Ovary (tissue), 3 donors: ENCODE data around the gene TNFRSF4.

Experiments used
- CTCF ChIP-seq, 3 donors: fragments of 450-650 bp in 2 of 3; fragments of 200-600 bp in 1 of 3; IDR thresholded peaks; one replicate each; pipeline versions ENCODE4 v1.5.1 to v1.8.0; 2016 to 2022; ENCODE audit warnings: antibody characterized with exemption in 3 of 3, mild to moderate bottlenecking in 1 of 3
- POLR2A ChIP-seq: fragments of 450-650 bp; IDR thresholded peaks from one replicate; pipeline ENCODE4 v1.6.1; 2017; ENCODE audit warnings: antibody characterized with exemption, mild to moderate bottlenecking, moderate library complexity
- donor health status: DM: no; HTN: no; CAD: no.

DNA sequence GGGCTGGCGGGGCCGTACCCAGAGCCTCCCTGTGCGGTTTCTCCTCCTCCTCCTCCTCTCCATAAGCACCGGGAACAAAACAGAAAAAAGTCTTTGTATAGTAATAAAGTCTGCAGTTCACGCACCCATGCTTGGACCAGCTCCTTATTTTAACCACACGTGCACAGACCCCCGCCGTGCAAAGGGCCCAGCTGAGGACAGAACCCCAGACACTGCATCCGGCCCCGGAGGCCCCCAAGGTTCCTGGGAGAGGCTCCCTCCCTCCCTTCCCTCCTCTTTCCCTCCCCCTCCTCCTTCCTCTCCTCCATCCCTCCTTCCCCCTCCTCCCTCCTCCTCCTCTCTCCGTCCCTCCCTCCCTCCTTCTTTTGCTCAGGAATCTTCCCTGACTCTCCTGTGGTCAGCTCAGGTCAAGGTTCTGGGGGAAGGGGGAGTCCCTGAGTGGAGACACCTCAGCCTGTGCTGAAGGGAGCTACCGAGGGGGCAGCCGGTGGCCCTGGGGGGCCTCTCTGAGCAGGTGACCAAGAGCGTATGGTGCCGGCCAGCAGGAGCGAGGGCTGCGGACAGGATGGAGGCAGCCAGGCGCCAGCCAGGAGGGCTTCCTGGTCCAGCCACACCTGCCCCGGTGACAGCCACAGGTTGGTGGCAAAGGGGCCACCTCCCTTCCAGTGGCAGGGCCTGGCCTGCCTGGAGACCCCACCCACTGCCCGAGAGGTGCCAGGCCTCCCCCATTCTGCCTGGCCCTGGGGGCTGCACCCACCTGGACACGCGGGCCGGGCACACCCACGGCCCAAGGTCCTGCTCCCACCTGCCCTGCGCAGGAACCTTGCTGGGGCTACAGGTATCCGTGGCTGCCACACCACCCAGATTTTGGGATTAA, 43.5 kb downstream of the TNFRSF4 start:
- TF ChIP-seq POLR2A (no peak), CTCF (IDR thresholded peaks at IDR 0.05) (no peak)
